ENCODE measurements around the gene TBC1D4. TPM values are rescaled to one million over a fixed set of nuclear protein-coding genes. Genes with fewer than 3 reads are reported as not detected.

TBC1D4 gene
- total RNA-seq, 4 donors from 2014 or later = 38.5 to 53.0 (median 44.1) TPM

GRCh38 chr13:75423946-75424345 lies 58.0 kb downstream of the TBC1D4 start:
- DNase-seq (ENCODE audit: low spot score in 2 of 2) = no peak
- 97 to 98% methylated on average over 3 of the region's 3 CpGs for WGBS, 2 donors
- no peak overlapping the region for H3K4me3 ChIP-seq (ENCODE audit: low read depth, poor library complexity, severe bottlenecking)
- intact Hi-C loops (cut with DNase I; ENCODE audit: low total_unique reads) = no loop called here
- TF ChIP-seq CTCF (IDR thresholded peaks at IDR 0.05) = no peak
- no peak for TF ChIP-seq POLR2A (IDR thresholded peaks at IDR 0.05)

- 93 to 96% methylated on average over 1 of the region's 1 CpG for WGBS, 2 donors
- intact Hi-C loops (cut with DNase I; ENCODE audit: low total_unique reads) = no loop called here
- DNase-seq (ENCODE audit: low spot score in 2 of 2) = no peak
- TF ChIP-seq POLR2A (IDR thresholded peaks at IDR 0.05) (no peak), CTCF (IDR thresholded peaks at IDR 0.05) (no peak)
- no peak overlapping the region for H3K4me3 ChIP-seq (ENCODE audit: low read depth, poor library complexity, severe bottlenecking)
Observed at GRCh38 chr13:75422028-75422427, 59.9 kb downstream of the TBC1D4 start.

GRCh38 chr13:75421133-75421532 lies 60.8 kb downstream of the TBC1D4 start:
- WGBS, 2 donors = 92 to 94% methylated on average over 2 of the region's 2 CpGs
- TF ChIP-seq POLR2A (IDR thresholded peaks at IDR 0.05) (no peak), CTCF (IDR thresholded peaks at IDR 0.05) (no peak)
- DNase-seq (ENCODE audit: low spot score in 2 of 2) = no peak
- no peak overlapping the region for H3K4me3 ChIP-seq (ENCODE audit: low read depth, poor library complexity, severe bottlenecking)
- intact Hi-C loops (cut with DNase I; ENCODE audit: low total_unique reads) = no loop called here

- WGBS, 2 donors = 89 to 96% methylated on average over 7 of the region's 7 CpGs
- intact Hi-C loops (cut with DNase I; ENCODE audit: low total_unique reads) = no loop called here
- H3K4me3 ChIP-seq (ENCODE audit: low read depth, poor library complexity, severe bottlenecking) = no peak overlapping the region
- DNase-seq (ENCODE audit: low spot score in 2 of 2) = no peak
- TF ChIP-seq POLR2A (IDR thresholded peaks at IDR 0.05) (no peak), CTCF (IDR thresholded peaks at IDR 0.05) (no peak)
Observed at GRCh38 chr13:75419656-75420055, 62.3 kb downstream of the TBC1D4 start.

- H3K4me3 ChIP-seq (ENCODE audit: low read depth, poor library complexity, severe bottlenecking) = no peak overlapping the region
- WGBS, 2 donors = 60 to 64% methylated on average over 2 of the region's 2 CpGs
- TF ChIP-seq POLR2A (IDR thresholded peaks at IDR 0.05) = no peak
- intact Hi-C loops (cut with DNase I; ENCODE audit: low total_unique reads) = no loop called here
- DNase-seq (ENCODE audit: low spot score in 2 of 2) = no peak
Observed at GRCh38 chr13:75418997-75419396, 63.0 kb downstream of the TBC1D4 start.

GRCh38 chr13:75418186-75418843 lies 63.7 kb downstream of the TBC1D4 start:
- no peak overlapping the region for H3K4me3 ChIP-seq (ENCODE audit: low read depth, poor library complexity, severe bottlenecking)
- DNase-seq (ENCODE audit: low spot score in 2 of 2) = no peak
- TF ChIP-seq POLR2A (IDR thresholded peaks at IDR 0.05) = no peak
- 45 to 61% methylated on average over 3 of the region's 3 CpGs for WGBS, 2 donors
- intact Hi-C loops (cut with DNase I; ENCODE audit: low total_unique reads) = no loop called here

GRCh38 chr13:75417656-75418055 lies 64.3 kb downstream of the TBC1D4 start:
- no peak for DNase-seq (ENCODE audit: low spot score in 2 of 2)
- H3K4me3 ChIP-seq (ENCODE audit: low read depth, poor library complexity, severe bottlenecking) = no peak overlapping the region
- 19 to 30% methylated on average over 2 of the region's 2 CpGs for WGBS, 2 donors
- TF ChIP-seq CTCF (IDR thresholded peaks at IDR 0.05) = no peak
- TF ChIP-seq POLR2A (IDR thresholded peaks at IDR 0.05) = no peak
- intact Hi-C loops (cut with DNase I; ENCODE audit: low total_unique reads) = no loop called here
